WTC11 (cell line): ENCODE measurements around the gene PKMYT1. TPM values are rescaled to one million over a fixed set of nuclear protein-coding genes. Genes with fewer than 3 reads are reported as not detected.

ENCODE experiments used
- ATAC-seq: fragments of 200-7000 bp; cut with Tn5 transposase; 2 replicates; pipeline ENCODE4 v1.10.0; 2021; ENCODE audit warnings: mild to moderate bottlenecking, moderate library complexity
- CTCF ChIA-PET: fragments of 300-600 bp; sonication (Branson Sonifier 250); formaldehyde crosslinking; loops from one replicate; lab custom pipeline; 2021; ENCODE audit warnings: antibody characterized with exemption; lab: Charles Lee
- POLR2A ChIA-PET: fragments of 350-600 bp; sonication (Branson Sonifier 250); formaldehyde crosslinking; loops from one replicate; lab custom pipeline; 2021; ENCODE audit warnings: antibody characterized with exemption; lab: Charles Lee
- DNase-seq: peaks from one replicate; pipeline ENCODE4 v3.0.0; 2021; ENCODE audit warnings: low spot score
- H3K27ac Mint-ChIP-seq: 2 replicates; pipeline ENCODE4 v1.8.0; 2021; ENCODE audit warnings: mixed read lengths
- H3K27me3 Mint-ChIP-seq: 2 replicates; pipeline ENCODE4 v1.8.0; 2021; ENCODE audit warnings: low read depth, mild to moderate bottlenecking, moderate library complexity, mixed read lengths
- H3K36me3 Mint-ChIP-seq: 2 replicates; pipeline ENCODE4 v1.8.0; 2021; ENCODE audit warnings: mixed read lengths
- H3K4me1 Mint-ChIP-seq: 2 replicates; pipeline ENCODE4 v1.8.0; 2022; ENCODE audit warnings: mixed read lengths
- H3K4me3 Mint-ChIP-seq: 2 replicates; pipeline ENCODE4 v1.8.0; 2021; ENCODE audit warnings: mild to moderate bottlenecking, moderate library complexity, mixed read lengths
- H3K9me3 Mint-ChIP-seq: 2 replicates; pipeline ENCODE4 v1.8.0; 2021; ENCODE audit warnings: mixed read lengths
- ARID4B ChIP-seq: sonication (generic); formaldehyde crosslinking; IDR thresholded peaks from 2 replicates; pipeline ENCODE4 v1.8.0; 2023; ENCODE audit warnings: missing genetic modification reagents, mild to moderate bottlenecking, borderline replicate concordance
- ATF1 ChIP-seq: sonication (generic); formaldehyde crosslinking; IDR thresholded peaks from 2 replicates; pipeline ENCODE4 v1.8.1; 2023; ENCODE audit warnings: mild to moderate bottlenecking, moderate library complexity, missing genetic modification reagents
- ESRRA ChIP-seq: sonication (generic); formaldehyde crosslinking; IDR thresholded peaks from 2 replicates; pipeline ENCODE4 v1.8.1; 2022; ENCODE audit warnings: mild to moderate bottlenecking, missing genetic modification reagents, borderline replicate concordance
- FOXJ3 ChIP-seq: sonication (generic); formaldehyde crosslinking; IDR thresholded peaks from 2 replicates; pipeline ENCODE4 v1.9.0; 2021; ENCODE audit warnings: missing genetic modification reagents, mild to moderate bottlenecking, borderline replicate concordance
- IRF2 ChIP-seq: sonication (generic); formaldehyde crosslinking; IDR thresholded peaks from 2 replicates; pipeline ENCODE4 v1.8.0; 2022; ENCODE audit warnings: low read depth, missing genetic modification reagents, borderline replicate concordance
- KAT7 ChIP-seq: sonication (generic); formaldehyde crosslinking; IDR thresholded peaks from 2 replicates; pipeline ENCODE4 v1.8.1; 2023; ENCODE audit warnings: missing genetic modification reagents, mild to moderate bottlenecking, borderline replicate concordance
- NFATC4 ChIP-seq: fragments of 250-450 bp; sonication (Bioruptor Pico); IDR thresholded peaks from 2 replicates; pipeline ENCODE4 v1.9.0; 2021; ENCODE audit warnings: mild to moderate bottlenecking
- NR3C1 ChIP-seq: sonication (generic); formaldehyde crosslinking; conservative IDR thresholded peaks from 2 replicates; pipeline ENCODE4 v1.8.1; 2023; ENCODE audit warnings: low read depth, mild to moderate bottlenecking, missing genetic modification reagents
- RORB ChIP-seq: fragments of 250-450 bp; sonication (Bioruptor Pico); IDR thresholded peaks from 2 replicates; pipeline ENCODE4 v1.9.0; 2021; ENCODE audit warnings: mild to moderate bottlenecking
- TP53 ChIP-seq: sonication (generic); formaldehyde crosslinking; IDR thresholded peaks from 2 replicates; pipeline ENCODE4 v1.8.1; 2023; ENCODE audit warnings: mild to moderate bottlenecking, missing genetic modification reagents
- ZNF317 ChIP-seq: sonication (generic); formaldehyde crosslinking; IDR thresholded peaks from 2 replicates; pipeline ENCODE4 v1.8.1; 2023; ENCODE audit warnings: low read depth, mild to moderate bottlenecking, moderate library complexity, missing genetic modification reagents, borderline replicate concordance
- total RNA-seq: library from RNA; stranded (reverse); gene quantifications from 3 replicates; pipeline ENCODE4 v1.2.3, GENCODE V29; 2021
- TF ChIP-seq, protein P1 (sequence below): sonication (generic); formaldehyde crosslinking; IDR thresholded peaks from 2 replicates; pipeline ENCODE4 v1.8.1; 2023; ENCODE audit warnings: mild to moderate bottlenecking, missing genetic modification reagents
- TF ChIP-seq, protein P2 (sequence below): sonication (generic); formaldehyde crosslinking; IDR thresholded peaks from 2 replicates; pipeline ENCODE4 v1.8.1; 2022; ENCODE audit warnings: missing genetic modification reagents, borderline replicate concordance
- TF ChIP-seq, protein P3 (sequence below): sonication (generic); formaldehyde crosslinking; conservative IDR thresholded peaks from 2 replicates; pipeline ENCODE4 v1.8.1; 2023; ENCODE audit warnings: mild to moderate bottlenecking, low read depth, missing genetic modification reagents, moderate library complexity

PKMYT1 gene
- total RNA-seq, 1 experiment from 2014 or later, result 120 TPM

DNA sequence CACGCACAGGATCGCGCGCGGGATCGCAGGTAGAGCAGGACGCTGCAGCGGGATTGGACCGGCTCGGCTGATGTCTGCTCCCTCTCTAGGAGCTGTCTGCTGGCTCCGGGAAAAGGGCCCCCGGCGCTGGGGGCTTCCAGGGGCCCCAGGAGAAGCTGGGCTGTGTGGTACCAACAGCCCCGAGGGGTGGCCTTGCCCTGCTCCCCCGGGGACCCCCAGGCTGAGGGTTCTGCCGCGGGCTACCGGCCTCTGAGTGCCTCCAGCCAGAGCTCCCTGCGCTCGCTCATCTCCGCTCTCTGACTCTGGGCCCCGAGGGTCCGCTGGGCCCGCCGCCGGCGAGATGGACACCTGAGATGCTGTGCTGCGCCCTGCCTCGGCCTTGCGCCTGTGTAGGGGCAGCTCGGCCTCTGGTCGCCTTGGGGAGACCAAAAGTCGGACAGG, 12.5 kb downstream of the PKMYT1 start:
- no peak overlapping the region for H3K27ac Mint-ChIP-seq
- H3K4me1 Mint-ChIP-seq, result peaks cover 29% of the 10 kb centered on the region
- peaks cover 35% of the 10 kb centered on the region for H3K27me3 Mint-ChIP-seq
- H3K9me3 Mint-ChIP-seq, result no peaks in the 10 kb centered on the region
- peaks cover 9% of the 10 kb centered on the region; the same call in 1 of the 2 replicates for H3K36me3 Mint-ChIP-seq
- TF ChIP-seq FOXJ3 (CRISPR knock-in tag) (no peak), TP53 (no peak), ESRRA (CRISPR knock-in tag) (no peak), ARID4B (no peak), ATF1 (CRISPR knock-in tag) (no peak), KAT7 (CRISPR knock-in tag) (no peak), NFATC4 (CRISPR knock-in tag) (no peak), NR3C1 (CRISPR knock-in tag) (no peak), IRF2 (CRISPR knock-in tag) (no peak)
- TF ChIP-seq, protein P1, sequence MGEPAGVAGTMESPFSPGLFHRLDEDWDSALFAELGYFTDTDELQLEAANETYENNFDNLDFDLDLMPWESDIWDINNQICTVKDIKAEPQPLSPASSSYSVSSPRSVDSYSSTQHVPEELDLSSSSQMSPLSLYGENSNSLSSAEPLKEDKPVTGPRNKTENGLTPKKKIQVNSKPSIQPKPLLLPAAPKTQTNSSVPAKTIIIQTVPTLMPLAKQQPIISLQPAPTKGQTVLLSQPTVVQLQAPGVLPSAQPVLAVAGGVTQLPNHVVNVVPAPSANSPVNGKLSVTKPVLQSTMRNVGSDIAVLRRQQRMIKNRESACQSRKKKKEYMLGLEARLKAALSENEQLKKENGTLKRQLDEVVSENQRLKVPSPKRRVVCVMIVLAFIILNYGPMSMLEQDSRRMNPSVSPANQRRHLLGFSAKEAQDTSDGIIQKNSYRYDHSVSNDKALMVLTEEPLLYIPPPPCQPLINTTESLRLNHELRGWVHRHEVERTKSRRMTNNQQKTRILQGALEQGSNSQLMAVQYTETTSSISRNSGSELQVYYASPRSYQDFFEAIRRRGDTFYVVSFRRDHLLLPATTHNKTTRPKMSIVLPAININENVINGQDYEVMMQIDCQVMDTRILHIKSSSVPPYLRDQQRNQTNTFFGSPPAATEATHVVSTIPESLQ (CRISPR knock-in tag), result no peak
- TF ChIP-seq, protein P2, sequence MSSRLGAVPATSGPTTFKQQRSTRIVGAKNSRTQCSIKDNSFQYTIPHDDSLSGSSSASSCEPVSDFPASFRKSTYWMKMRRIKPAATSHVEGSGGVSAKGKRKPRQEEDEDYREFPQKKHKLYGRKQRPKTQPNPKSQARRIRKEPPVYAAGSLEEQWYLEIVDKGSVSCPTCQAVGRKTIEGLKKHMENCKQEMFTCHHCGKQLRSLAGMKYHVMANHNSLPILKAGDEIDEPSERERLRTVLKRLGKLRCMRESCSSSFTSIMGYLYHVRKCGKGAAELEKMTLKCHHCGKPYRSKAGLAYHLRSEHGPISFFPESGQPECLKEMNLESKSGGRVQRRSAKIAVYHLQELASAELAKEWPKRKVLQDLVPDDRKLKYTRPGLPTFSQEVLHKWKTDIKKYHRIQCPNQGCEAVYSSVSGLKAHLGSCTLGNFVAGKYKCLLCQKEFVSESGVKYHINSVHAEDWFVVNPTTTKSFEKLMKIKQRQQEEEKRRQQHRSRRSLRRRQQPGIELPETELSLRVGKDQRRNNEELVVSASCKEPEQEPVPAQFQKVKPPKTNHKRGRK (CRISPR knock-in tag), result no peak
- TF ChIP-seq, protein P3, sequence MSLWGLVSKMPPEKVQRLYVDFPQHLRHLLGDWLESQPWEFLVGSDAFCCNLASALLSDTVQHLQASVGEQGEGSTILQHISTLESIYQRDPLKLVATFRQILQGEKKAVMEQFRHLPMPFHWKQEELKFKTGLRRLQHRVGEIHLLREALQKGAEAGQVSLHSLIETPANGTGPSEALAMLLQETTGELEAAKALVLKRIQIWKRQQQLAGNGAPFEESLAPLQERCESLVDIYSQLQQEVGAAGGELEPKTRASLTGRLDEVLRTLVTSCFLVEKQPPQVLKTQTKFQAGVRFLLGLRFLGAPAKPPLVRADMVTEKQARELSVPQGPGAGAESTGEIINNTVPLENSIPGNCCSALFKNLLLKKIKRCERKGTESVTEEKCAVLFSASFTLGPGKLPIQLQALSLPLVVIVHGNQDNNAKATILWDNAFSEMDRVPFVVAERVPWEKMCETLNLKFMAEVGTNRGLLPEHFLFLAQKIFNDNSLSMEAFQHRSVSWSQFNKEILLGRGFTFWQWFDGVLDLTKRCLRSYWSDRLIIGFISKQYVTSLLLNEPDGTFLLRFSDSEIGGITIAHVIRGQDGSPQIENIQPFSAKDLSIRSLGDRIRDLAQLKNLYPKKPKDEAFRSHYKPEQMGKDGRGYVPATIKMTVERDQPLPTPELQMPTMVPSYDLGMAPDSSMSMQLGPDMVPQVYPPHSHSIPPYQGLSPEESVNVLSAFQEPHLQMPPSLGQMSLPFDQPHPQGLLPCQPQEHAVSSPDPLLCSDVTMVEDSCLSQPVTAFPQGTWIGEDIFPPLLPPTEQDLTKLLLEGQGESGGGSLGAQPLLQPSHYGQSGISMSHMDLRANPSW (CRISPR knock-in tag), result no peak
- ChIA-PET POLR2A (interaction anchor here (0.8 to 1.6 kb wide), 3 partner anchors 23 to 55 kb away, joined by 3 to 4 read pairs (median 3); no protein-coding TSS in a partner anchor), CTCF (interaction anchor here (0.6 to 1.8 kb wide), 8 partner anchors 14 to 267 kb away, joined by 3 to 17 read pairs (median 5); partner anchors contain the start of genes TNFRSF12A and ZNF200)
- ATAC-seq (no peak), DNase-seq (no peak)
- H3K4me3 Mint-ChIP-seq, result peak overlapping the region; percentile 66

DNA sequence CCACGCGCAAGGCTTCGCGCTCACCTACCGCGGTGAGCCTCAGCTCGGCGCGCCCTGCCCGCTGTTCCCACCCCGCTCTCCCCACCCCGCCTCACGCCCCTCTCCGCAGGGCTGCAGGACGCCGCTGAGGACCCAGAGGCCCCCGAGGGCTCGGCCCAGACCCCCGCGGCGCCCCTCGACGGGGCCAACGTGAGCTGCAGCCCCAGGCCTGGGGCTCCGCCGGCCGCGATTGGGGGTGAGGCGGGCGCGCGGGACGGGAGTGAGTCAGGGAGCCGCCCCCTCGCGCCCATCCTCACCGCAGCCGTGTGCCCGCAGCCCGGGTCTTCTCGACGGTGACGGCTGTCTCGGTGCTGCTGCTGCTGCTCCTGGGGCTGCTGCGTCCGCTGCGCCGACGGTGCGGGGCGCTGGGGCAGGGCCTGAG, 13.0 kb downstream of the PKMYT1 start:
- no peak for DNase-seq
- no peak for ATAC-seq
- CTCF ChIA-PET, result interaction anchor here (0.6 to 1.8 kb wide), 10 partner anchors 15 to 268 kb away, joined by 3 to 17 read pairs (median 5); partner anchors contain the start of genes TNFRSF12A and ZNF200
- peaks cover 28% of the 10 kb centered on the region for H3K4me1 Mint-ChIP-seq
- no peak overlapping the region for H3K27ac Mint-ChIP-seq
- no peaks in the 10 kb centered on the region for H3K9me3 Mint-ChIP-seq
- no peak overlapping the region for H3K4me3 Mint-ChIP-seq
- peaks cover 3% of the 10 kb centered on the region; the same call in 1 of the 2 replicates for H3K36me3 Mint-ChIP-seq
- TF ChIP-seq ZNF317 (CRISPR knock-in tag) (no peak), RORB (CRISPR knock-in tag) (no peak)
- POLR2A ChIA-PET, result interaction anchor here (1.0 to 1.6 kb wide), 3 partner anchors 41 to 61 kb away, joined by 3 to 5 read pairs (median 4); no protein-coding TSS in a partner anchor
- H3K27me3 Mint-ChIP-seq, result peaks cover 38% of the 10 kb centered on the region
